Activated CD8-positive, alpha-beta memory T cell treated with anti-CD3 and anti-CD28 coated beads for 4 hours (primary cell): ENCODE data around the gene DNAAF6.
"Not testable (repeated sequence)": the region's sequence is repeated elsewhere in the genome, so short reads cannot be mapped to it uniquely, and the experiment has no call there.

Experiments
- DNase-seq, 2 donors: peaks; one replicate each; pipeline ENCODE4 v3.0.0-alpha.2; 2020; ENCODE audit warnings: low read depth in 2 of 2

DNAAF6 gene

GRCh38 chrX:107205770-107206696, at the start of gene DNAAF6, which contains the start of gene NUP62CL:
DNAAF6 (plus strand) TSS chrX:107206611; CDS start chrX:107212876, 6,265 bp downstream.
NUP62CL (minus strand) TSS chrX:107206433; CDS start chrX:107175146, 31,287 bp downstream.
- DNase-seq = peak; percentile 29 to 39

GRCh38 chrX:107157618-107158017, 48.8 kb upstream of the DNAAF6 start:
- not testable (repeated sequence) for DNase-seq

GRCh38 chrX:107167163-107167921, 39.1 kb upstream of the DNAAF6 start:
- no peak for DNase-seq

- DNase-seq = no peak
Measured at GRCh38 chrX:107168257-107168656, 38.2 kb upstream of the DNAAF6 start.

GRCh38 chrX:107168712-107169111, 37.7 kb upstream of the DNAAF6 start:
- no peak for DNase-seq

- DNase-seq = no peak
Measured at GRCh38 chrX:107171369-107172102, 34.9 kb upstream of the DNAAF6 start.

- DNase-seq = no peak
Measured at GRCh38 chrX:107197319-107197718, 9.1 kb upstream of the DNAAF6 start.

- not testable (repeated sequence) for DNase-seq
Measured at GRCh38 chrX:107198074-107198473, 8.3 kb upstream of the DNAAF6 start.

GRCh38 chrX:107199491-107199890, 6.9 kb upstream of the DNAAF6 start:
- no peak for DNase-seq

GRCh38 chrX:107204068-107204605, 2.3 kb upstream of the DNAAF6 start:
- no peak for DNase-seq

GRCh38 chrX:107206697-107207065, 270 bp downstream of the DNAAF6 start:
- no peak for DNase-seq

- DNase-seq = no peak
Measured at GRCh38 chrX:107207089-107207488, 678 bp downstream of the DNAAF6 start.

GRCh38 chrX:107207943-107208342, 1.5 kb downstream of the DNAAF6 start:
- no peak for DNase-seq

- no peak for DNase-seq
Measured at GRCh38 chrX:107213477-107213876, 7.1 kb downstream of the DNAAF6 start.

GRCh38 chrX:107226757-107227156, 20.3 kb downstream of the DNAAF6 start:
- DNase-seq = no peak

GRCh38 chrX:107227780-107228485, 21.5 kb downstream of the DNAAF6 start:
- DNase-seq = no peak

- DNase-seq = no peak
Measured at GRCh38 chrX:107228486-107228819, 22.0 kb downstream of the DNAAF6 start.

- DNase-seq = no peak
Measured at GRCh38 chrX:107272431-107272921, 66.1 kb downstream of the DNAAF6 start.

- no peak for DNase-seq
Measured at GRCh38 chrX:107273795-107274194, 67.4 kb downstream of the DNAAF6 start.

- DNase-seq = no peak
Measured at GRCh38 chrX:107288676-107289075, 82.3 kb downstream of the DNAAF6 start.

- DNase-seq = no peak
Measured at GRCh38 chrX:107290019-107290418, 83.6 kb downstream of the DNAAF6 start.
